NCI-H460 (cell line): ENCODE results near the gene ATP2B1. TPM values are rescaled to one million over a fixed set of nuclear protein-coding genes. Genes with fewer than 3 reads are reported as not detected.

Experiments
- DNase-seq: peaks from one replicate; pipeline ENCODE4 v3.0.0-alpha.2; 2016; ENCODE audit warnings: low read depth; ENCODE audit errors: extremely low read depth
- total RNA-seq: library from RNA; depleted of rRNA; stranded (reverse); fragments of >200 nt; shearing (Covaris generic); gene quantifications from 2 replicates; pipeline ENCODE4 v1.2.3, GENCODE V29; 2014

The ATP2B1 gene
- total RNA-seq, 1 experiment from 2014 or later = 228 TPM

DNA sequence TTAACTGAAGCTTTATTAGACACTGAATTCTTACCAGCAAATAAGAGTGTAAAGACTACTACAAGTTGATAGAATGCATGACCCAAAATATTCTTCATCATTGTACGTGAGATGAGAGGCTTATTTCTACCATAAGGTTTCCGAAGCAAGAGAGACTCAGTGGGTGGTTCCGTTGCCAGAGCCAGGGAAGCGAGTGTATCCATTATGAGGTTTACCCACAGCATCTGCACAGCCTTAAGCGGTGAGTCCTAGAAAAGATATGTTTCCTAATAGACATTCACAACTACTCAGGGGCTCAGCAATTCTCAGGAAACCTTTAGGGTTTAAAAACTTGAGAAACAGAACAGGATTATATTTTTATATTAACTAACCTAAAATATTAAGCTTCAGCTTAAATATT, 105.0 kb downstream of the ATP2B1 start:
- DNase-seq = no peak

DNA sequence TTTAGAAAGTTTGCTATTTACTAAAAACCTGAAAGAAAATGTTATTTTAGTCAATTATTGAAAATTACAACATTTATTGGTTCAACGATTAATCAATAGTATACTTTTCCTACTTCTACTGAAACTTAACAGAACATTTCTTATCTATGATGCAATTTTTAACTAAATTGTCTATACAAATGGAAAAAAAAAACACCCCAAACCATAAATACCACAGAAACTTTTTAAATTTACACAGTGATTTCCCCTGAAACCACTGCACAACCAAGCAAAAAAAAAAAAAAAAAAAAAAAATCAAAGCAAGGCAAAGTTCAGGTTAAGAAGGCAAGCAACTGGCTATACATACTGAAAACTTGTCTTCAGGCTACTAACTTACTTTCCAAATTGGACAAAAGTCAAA, 110.9 kb downstream of the ATP2B1 start:
- no peak for DNase-seq

DNA sequence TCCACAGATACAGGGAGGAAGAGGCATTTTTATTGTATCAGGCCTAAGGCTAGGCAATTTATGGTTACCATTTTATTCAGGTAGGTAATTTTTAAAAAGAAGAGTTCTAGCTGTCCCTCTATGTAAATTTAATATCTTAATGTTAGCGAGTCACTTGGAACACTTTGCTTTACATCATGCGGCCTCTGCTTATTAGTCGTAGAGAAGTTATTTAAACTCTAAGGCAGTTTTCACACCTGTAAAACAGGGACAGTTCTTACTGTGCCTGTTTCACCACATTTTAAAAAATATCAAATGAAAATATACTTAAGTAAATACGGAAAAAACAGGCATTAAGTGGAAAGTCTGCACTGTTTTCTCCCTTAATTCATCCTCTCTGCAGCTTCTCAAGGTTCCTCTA, 111.4 kb downstream of the ATP2B1 start:
- no peak for DNase-seq

DNA sequence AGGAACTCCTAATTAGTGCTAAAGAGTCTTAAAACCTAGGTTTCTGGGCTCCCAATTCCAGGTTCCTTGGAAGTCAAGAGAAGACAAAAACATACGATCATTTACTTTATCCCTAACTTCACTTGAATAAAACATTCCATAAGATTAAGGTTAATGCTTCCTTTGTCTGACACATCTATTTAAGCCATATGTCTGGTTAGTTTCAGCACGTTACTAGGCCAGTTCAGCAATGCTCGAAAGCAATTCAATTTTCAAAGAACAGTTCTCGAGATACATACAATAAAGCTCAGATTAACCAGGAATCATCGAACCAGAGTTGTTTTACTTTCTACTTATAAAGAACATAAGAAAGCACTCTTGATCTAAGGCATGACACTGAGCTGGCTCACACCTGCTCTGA, 114.8 kb downstream of the ATP2B1 start:
- no peak for DNase-seq

DNA sequence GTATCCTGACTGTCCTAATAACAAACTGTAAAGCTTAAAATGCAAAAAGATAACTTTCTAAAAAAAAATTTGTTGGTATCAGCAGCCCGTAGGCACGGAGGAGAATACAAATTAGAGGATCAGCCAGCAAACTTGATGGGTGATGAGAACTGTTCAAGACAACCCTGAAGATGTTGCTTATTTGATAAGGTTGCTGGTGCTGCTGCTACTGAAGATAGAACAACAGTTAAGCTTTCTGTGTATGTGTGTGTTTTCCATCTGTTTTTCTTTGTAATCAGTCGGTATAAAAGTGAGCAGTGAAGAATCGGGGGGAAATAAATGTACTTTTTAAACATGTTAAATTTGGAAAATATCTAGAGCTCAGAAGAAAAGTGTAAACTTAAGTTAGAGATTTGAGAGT, 115.4 kb downstream of the ATP2B1 start:
- DNase-seq = no peak

DNA sequence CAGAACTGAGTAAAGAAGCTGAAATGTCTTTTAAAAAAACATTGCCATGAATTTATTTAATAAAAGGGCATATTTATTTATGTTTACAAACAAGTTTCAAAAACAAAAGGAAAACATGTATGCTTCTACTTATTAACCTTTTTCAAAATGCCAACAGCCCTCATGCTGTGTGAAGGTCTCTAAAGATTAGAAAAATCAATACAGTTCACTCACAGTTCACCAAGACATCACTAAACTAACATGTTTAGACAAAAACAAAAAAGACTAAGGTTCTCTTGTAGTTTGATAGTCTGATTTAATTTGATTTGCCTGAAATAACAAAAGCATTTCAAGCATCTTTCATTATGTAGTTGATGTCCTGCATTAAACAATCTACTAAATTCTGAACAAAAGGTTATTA, 118.9 kb downstream of the ATP2B1 start:
- DNase-seq = no peak

DNA sequence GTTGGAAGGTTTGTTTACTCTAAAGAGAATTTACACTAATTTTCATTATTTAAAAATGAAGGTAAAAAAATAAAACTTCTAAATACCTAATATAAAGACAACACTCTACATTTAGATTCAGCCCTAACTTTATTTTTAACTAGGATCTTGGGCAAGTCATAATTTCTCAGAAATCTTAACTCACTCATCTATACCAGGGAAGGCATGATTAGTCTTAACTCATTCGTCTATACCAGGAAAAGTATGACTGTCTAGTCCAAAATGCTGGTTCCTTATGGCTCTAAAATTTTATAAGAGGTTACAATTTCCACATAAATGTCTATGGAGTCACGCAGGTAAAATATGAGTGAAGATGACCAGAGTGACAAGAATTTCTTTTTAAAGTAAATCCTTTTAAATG, 130.1 kb downstream of the ATP2B1 start:
- no peak for DNase-seq

DNA sequence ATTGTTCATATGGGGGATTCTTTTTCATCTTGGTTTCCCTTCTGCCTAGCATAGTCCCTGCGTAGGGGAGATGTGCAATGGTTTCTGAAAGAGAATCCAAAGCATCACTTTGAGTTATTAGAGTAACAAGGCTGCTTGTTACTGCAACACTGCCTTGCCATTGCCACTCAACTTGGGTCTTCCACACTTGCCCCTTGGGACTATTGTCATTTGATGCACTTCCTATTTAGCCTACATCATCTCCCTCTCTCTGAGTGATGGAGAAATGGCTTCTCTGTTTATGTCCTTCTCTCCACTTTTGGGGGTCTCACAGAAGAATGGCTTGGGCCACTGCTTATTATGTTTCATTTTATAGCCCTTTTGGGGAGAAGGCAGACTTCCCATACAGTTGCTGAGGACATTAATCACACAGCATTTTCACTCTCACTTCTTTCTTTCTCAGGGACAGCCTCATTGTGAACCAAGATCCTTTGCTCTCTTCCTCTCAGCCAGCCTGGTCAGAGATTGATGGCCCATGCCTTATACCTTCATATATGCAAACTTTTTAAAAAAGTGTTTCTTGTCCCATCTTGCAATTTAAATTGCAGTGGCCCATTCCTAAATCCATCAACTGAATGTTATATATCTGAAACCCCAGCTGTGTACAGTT, 131.9 kb downstream of the ATP2B1 start:
- no peak for DNase-seq

DNA sequence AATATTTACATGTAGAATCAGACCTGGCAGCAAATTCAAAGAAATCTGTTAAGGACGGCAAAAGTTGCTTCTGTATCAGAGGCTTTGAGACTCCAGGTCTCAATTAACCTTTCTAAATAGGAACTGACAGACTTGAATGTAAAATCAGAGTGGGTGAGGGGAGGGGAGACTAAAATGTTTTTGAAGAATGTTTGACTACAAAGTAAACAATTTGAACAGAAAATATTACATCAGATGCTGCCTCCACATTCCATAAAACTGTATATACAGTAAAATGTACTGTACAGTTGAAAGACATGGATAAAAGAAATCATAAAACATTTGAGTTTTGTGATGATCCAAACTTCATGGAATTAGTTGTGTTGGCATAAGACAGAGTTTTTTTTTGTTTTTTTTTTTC, 133.3 kb downstream of the ATP2B1 start:
- DNase-seq = no peak

DNA sequence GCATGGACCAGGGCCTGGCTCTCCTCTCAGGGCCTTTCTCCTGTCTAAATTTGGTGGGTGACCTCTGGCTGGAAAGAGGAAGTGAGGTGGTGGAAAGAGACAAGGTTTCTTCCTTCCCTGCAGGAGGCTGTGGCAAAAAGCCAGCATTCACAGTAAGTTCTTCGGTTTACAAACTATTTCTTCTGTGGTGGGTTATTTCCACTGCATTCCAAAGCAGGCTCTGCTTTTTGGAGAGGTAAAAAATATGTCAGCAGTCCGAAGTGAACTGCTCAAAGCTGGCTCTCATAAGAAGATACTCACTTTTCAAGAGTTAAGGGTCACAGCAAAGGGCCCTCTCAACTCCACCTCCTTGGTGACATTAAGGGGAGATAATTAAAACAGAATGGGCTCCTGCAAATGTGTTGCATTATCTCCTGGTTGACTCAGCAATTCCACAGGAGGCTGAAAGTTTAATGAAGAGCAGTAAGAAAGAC, 133.9 kb downstream of the ATP2B1 start:
- DNase-seq = no peak

DNA sequence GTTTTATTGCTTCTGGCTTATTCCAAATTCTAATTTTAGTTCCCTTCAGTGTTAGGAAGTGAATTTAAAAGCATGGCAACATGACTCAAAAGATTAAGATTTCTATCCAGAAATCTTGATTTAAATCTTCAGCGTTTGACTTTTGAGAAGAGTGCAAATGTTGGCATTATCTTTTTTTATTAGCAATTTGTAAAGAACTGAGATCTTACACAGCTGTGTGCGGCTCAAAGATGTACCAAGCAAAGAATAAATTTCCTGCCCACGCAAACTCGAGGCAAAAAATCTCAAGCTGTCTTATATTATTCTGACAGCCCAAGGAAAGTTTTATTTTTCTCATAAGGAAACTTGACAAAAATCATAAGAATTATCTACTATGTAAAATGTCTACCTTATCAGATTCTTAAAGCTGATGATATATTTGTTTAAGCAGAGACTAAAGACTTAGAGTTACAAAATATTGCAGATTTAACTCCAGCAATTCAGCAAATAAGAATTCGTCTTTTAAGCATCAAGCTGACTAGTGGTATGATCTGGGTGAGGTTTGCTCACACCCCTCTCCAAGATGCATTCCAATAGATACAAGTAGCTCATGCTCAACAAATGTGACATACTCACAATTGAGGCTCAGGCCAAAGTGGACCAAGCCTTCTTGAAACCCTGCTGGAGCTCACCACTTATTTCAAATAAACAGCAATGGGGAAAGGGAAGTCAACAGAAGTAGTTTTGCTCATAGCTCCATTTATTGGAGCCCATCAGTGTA, 135.4 kb downstream of the ATP2B1 start:
- no peak for DNase-seq

DNA sequence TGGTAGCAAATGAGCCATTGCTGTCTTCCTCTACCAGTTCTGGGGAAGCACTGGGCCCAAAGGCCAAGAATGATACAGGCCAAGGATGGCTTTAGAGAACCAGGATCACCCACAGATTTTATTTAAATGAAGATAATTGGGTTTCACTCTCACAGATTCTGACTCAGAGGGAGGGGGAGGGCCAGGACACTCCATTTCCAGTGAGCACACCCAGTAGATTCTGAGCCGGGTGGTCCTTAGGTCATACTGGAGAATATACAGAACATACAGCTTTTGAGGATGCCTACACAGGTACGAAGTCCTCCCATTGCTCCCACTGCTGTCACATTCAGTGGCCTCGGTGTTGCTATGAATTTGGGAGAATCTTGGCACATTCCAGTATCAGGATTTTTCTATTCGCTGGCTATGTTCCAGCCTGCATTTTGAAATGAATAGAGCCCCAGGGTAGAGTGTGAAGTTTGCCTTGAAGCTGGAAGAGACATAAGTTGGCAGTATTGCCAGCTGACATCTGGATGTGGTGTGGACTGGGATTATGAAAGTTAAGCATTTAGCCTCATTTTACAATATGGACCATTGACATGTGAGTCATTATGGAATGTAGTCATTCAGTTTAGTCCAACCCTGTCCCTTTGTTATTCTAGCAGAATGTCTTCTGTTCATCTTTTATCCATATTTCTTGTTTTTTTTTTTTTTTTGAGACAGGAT, 137.0 kb downstream of the ATP2B1 start:
- DNase-seq = no peak

DNA sequence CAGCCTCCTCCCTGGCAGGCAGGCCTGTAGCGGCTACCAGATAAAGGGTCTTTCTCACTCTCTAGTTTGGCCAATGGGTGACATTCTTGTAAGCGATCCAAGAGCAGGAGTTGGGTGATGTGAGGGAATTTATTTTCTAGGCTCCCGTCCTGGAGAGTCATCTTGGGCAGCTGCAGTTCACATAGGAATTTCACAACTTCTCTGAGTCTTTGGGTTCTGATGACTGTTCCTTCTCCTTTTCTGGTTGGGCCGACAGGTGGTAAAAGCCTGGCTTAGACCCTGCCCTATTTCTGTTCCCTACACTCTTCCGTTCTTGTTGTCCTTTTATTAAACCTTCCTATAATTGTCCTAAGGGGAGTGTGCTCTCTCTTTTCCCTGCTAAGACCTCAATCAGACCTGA, 140.2 kb downstream of the ATP2B1 start:
- no peak for DNase-seq

DNA sequence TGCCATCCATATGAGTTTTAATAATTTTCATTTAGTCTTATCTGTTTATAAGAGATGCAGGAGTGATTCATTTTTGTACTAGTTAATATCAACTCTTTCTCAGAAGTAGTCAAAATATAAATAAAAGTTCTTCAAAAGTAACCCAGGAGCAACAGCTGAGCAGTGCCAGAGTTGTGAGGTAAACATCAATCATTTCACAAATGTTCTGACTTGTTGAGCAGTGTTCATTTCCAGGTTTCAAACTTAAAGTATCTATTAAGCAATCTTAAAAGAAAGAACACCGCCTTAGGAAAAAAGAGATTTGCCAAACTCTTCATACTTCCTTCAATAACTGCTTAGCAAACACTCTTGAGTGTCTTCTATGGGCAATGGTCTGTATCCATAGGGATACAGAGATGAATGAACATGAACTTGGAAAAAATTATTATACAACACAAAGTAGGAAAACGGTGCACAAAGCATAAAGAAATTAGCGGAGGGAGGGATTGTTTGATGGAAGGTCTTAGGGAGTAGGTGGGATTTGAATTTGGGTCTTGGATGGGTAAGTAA, 140.9 kb downstream of the ATP2B1 start:
- DNase-seq = no peak

DNA sequence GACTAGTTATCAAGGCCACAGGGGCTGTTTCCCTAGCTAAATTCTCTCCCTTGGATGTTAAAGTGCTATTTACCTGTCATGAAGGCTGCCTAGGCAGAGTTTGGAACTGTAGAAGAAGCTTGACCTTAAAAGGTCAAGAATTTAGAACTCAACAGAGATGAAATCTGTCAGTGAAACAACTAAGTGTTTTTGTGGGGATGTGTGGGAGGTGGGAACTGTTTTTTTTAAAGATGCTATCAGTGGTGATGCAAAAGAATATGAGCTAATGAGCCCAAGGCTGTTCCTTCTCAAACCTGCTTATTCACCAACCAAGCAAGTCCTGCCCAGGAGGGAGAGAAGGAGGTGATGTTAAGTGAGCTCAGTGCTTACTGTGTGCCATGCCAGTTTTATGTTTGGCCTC, 142.0 kb downstream of the ATP2B1 start:
- DNase-seq = no peak

DNA sequence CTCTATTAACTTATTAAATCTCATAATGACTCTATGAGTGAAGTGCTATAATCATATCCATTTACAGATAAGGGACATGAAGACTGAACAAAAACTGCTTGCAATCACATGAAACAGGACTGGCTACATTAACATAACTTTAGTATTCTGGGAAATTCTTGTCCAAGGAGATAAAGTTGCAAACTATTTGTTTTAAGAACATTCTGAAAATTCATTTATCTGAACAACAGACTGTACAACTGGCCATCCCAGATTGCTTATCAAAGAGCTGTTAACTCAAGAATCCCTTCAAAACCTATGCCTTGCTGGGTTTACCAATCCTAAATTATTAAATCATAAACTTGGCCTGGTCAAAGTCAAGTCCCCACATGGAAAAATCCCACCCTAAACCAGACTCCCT, 143.6 kb downstream of the ATP2B1 start:
- no peak for DNase-seq

DNA sequence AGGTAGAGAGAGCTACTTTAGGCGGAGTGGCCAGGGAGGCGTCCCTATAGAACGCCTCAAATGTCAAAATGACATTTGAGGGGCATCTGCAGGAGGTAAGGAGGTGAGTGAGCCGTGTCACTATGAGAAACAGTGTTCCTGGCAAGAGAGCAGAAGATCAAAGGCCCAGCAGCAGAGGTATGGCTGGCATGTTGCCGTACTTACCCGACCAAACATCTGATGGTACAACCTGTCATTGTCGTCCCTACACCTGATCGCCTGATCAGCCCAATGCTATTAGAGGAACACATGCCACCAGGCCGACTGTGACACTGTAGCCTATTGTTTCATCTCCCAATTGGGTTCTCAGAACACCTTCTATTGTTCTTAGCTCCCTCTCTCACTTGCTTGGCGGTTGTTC, 148.9 kb downstream of the ATP2B1 start:
- no peak for DNase-seq

DNA sequence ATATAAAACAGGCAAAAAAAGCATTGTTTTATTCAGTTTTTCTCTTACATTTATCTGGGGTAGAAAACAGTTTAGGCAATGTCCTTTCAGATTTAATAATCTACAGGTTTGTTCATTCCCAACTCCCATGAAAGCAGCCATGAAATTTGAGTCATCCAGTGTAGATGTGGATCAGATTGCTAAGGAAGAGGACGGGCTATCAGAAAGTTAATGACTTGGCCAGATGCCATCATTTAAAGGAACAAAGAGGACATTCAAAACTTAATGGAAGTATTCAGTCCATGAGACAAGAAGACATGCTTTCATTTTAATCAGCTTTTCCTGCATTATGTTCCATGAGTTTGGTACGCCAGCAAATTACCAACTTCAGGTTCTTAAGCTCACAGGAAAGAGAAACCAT, 151.7 kb downstream of the ATP2B1 start:
- DNase-seq = no peak

DNA sequence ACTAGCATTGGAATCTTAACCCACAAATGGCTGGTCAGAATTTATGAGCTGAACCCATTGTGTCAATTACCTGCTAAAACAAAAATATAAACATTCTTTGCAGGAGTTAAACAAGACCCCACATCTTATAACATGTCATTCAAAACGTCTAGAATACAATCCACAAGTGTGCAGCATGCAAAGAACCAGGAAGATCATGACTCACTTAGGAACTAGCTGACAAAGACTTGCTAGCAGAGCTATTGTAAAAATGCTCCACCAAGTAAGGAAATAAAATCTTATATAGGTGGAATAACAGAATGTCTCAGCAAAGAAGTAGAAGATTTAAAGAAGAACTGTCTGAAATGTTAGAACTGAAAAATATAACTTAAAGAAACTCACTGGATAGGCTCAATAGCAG, 156.3 kb downstream of the ATP2B1 start:
- DNase-seq = no peak

DNA sequence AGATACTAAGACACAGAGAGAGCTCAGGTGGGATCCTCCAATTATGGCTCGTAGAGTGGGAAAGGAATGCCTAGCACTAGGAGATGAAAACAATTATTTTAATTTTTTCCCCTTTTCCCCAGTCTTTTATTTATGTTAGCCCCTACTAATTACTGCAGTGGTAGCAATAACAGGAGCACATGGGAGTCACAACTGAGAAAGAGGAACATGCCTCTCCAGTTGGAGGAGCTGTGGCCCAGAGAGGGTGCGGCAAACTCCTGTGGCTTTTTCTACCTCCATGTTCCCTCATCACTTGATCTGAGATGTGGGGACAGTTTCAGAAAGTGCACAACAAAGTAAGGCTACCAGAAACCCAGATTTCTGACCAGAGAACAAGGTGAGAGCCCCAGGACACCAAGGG, 156.9 kb downstream of the ATP2B1 start:
- no peak for DNase-seq

DNA sequence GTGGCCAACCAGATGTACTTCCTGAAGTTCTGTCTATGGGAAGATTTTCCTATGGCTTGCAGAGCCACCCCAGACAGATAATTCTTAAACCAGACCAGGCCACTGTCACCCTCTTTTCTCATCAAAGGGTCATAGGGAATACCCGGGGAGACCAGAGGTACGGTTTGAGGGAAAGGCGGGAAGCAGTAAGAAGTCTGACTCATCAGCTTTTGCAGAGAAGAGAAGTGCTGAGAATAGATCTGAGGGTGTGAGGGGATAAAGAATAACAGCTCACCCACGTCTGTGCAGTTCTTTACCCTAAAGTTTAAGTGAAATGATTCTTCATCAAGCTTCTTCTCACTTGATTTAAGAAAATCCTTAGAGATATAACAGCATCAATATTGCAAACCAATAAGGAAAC, 161.5 kb downstream of the ATP2B1 start:
- DNase-seq = no peak

DNA sequence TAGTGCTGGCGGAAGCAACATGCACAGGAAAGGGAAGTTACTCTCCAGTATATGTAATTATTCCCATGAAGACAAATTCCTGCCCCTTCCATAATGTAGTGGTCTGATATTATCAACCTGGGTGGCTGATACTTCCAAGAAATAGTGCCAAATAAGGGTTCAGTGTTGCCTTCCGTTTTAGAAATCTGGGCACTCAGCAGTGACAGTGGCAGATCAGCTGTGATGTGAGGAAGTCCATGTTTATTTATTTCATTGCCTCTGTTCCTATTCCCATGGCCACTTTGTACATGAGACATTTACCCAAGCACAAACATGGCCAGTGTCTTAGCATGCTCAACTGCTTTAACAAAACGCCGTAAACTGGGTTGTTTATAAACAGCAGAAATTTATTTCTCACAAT, 162.5 kb downstream of the ATP2B1 start:
- DNase-seq = no peak
